ENCODE measurements around the gene PUS1.

DNA sequence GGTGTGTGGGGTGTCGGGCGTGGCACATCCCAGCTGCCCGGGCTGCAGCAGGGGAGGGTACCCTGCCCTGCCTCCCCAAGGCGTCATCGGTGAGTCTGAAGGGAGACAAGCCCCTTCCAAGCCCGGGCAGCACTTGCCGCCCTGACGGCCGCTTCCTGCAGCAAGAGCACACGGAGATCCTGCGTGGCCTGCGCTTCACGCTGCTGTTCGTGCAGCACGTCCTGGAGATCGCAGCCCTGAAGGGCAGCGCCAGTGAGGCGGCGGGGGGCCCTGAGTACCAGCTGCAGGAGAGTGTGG lies 10.1 kb upstream of the PUS1 start:
- no peak for TF ChIP-seq EZH2 (IDR thresholded peaks at IDR 0.05; ENCODE audit: low read length, unreplicated experiment)
- TF ChIP-seq, protein P1, sequence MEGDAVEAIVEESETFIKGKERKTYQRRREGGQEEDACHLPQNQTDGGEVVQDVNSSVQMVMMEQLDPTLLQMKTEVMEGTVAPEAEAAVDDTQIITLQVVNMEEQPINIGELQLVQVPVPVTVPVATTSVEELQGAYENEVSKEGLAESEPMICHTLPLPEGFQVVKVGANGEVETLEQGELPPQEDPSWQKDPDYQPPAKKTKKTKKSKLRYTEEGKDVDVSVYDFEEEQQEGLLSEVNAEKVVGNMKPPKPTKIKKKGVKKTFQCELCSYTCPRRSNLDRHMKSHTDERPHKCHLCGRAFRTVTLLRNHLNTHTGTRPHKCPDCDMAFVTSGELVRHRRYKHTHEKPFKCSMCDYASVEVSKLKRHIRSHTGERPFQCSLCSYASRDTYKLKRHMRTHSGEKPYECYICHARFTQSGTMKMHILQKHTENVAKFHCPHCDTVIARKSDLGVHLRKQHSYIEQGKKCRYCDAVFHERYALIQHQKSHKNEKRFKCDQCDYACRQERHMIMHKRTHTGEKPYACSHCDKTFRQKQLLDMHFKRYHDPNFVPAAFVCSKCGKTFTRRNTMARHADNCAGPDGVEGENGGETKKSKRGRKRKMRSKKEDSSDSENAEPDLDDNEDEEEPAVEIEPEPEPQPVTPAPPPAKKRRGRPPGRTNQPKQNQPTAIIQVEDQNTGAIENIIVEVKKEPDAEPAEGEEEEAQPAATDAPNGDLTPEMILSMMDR (conservative IDR thresholded peaks at IDR 0.05; ENCODE audit: low read depth, low read length) = no peak
